ENCODE measurements around the gene SMPD3. TPM values are rescaled to one million over a fixed set of nuclear protein-coding genes. Genes with fewer than 3 reads are reported as not detected.

SMPD3 gene
- total and polyA plus RNA-seq, 7 donors: 0.49 to 29.7 (median 2.8) TPM

DNA sequence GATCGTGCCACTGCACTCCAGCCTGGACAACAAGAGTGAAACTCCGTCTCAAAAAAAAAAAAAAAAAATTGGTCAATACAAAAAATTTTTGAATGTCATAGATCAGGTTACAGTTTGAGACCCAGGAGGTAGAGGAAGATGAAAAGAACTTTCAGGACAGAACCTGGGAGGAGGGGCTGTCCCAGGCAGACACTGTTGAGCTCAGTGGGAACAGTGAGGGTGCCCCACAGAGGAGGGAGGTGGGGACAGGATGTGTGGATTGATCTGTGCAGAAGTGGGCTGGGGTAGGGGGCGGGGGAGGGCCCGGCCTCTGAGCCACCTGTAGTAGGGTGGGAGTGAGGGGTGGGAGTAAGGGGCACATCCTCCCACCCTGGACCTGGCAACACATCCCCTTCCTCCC, 79.1 kb downstream of the SMPD3 start:
- H3K4me1 ChIP-seq: no peaks in the 10 kb centered on the region
- no peak for TF ChIP-seq EP300 (IDR thresholded peaks at IDR 0.05)
- TF ChIP-seq POLR2AphosphoS5 (IDR thresholded peaks at IDR 0.05): no peak
- TF ChIP-seq, protein P1, sequence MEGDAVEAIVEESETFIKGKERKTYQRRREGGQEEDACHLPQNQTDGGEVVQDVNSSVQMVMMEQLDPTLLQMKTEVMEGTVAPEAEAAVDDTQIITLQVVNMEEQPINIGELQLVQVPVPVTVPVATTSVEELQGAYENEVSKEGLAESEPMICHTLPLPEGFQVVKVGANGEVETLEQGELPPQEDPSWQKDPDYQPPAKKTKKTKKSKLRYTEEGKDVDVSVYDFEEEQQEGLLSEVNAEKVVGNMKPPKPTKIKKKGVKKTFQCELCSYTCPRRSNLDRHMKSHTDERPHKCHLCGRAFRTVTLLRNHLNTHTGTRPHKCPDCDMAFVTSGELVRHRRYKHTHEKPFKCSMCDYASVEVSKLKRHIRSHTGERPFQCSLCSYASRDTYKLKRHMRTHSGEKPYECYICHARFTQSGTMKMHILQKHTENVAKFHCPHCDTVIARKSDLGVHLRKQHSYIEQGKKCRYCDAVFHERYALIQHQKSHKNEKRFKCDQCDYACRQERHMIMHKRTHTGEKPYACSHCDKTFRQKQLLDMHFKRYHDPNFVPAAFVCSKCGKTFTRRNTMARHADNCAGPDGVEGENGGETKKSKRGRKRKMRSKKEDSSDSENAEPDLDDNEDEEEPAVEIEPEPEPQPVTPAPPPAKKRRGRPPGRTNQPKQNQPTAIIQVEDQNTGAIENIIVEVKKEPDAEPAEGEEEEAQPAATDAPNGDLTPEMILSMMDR (IDR thresholded peaks at IDR 0.05): no peak
- no peak for TF ChIP-seq POLR2A (IDR thresholded peaks at IDR 0.05)
- WGBS, 2 donors: 65 to 87% methylated on average over 4 of the region's 4 CpGs
- H3K36me3 ChIP-seq: no peaks in the 10 kb centered on the region
- H3K27me3 ChIP-seq: peaks cover 4 to 43% (median 31%) of the 10 kb centered on the region in 3 donors
- no peak overlapping the region for H3K4me3 ChIP-seq
- no peaks in the 10 kb centered on the region for H3K9me3 ChIP-seq
- H3K27ac ChIP-seq: no peak overlapping the region
- intact Hi-C loops (cut with DNase I): no loop called here
- DNase-seq: no peak

DNA sequence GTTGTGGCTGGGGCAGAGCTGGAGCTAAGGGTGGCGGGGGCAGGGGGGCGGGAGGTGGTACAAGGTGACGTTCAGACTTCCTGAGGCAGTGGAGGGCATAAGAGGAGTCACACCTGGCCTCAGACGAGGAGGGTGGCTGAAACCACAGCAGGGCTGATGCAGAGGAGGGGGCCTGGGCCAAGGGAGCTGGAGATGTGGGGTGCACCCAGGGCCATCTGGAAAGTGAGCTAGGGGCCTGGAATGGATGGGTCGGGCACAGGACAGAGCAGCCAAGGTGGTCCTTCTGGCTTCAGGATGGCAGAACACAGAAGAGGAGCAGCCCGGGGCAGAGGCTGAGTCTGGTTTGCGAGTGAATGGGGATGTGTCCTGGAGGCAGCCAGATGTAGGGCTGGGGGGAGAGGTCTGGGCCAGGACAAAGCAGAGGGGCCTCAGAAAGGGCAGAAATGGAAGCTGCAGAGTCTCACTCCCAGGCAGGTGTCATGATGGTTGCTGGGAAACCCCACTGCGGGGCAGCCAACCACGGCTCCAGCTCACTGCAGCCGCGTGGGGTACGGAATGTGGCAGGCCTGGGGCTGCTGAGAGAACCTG, 79.9 kb downstream of the SMPD3 start:
- TF ChIP-seq, protein P1 (IDR thresholded peaks at IDR 0.05): no peak
- TF ChIP-seq POLR2AphosphoS5 (IDR thresholded peaks at IDR 0.05): no peak
- no peak for TF ChIP-seq POLR2A (IDR thresholded peaks at IDR 0.05)
- no peak for TF ChIP-seq EP300 (IDR thresholded peaks at IDR 0.05)
- no peak overlapping the region for H3K4me3 ChIP-seq
- intact Hi-C loops (cut with DNase I): no loop called here
- peaks cover 4 to 51% (median 31%) of the 10 kb centered on the region in 3 donors for H3K27me3 ChIP-seq
- no peaks in the 10 kb centered on the region for H3K9me3 ChIP-seq
- 66 to 85% methylated on average over 12 of the region's 12 CpGs for WGBS, 2 donors
- H3K27ac ChIP-seq: no peak overlapping the region
- DNase-seq: no peak
- H3K36me3 ChIP-seq: no peaks in the 10 kb centered on the region
- H3K4me1 ChIP-seq: no peaks in the 10 kb centered on the region

DNA sequence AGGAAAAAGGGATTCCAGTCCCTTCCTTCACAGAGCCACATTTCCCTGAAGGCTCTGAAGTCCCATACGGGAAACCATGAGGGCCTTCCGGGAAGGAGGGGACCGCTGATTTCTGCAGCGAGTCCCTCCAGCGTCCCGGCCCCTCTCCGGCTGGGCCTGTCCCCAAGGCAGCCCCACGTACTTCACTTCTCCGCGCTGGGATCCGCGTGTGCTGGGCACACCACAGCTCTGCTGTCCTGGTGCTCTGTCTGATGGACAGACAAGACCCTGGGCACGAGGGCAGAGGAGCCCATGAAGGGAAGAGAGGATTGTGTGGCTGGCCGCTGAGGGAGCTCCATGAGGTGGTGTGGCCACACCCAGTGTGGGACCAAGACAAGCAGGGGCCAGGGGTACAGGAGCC, 80.4 kb downstream of the SMPD3 start:
- intact Hi-C loops (cut with DNase I): no loop called here
- Histone ChIP-seq H3K27ac (no peak overlapping the region), H3K9me3 (no peaks in the 10 kb centered on the region), H3K27me3 (peaks cover 4 to 52% (median 31%) of the 10 kb centered on the region in 3 donors), H3K4me1 (peaks cover 0 to 2% (median 0%) of the 10 kb centered on the region in 4 donors), H3K36me3 (no peaks in the 10 kb centered on the region), H3K4me3 (no peak overlapping the region)
- WGBS, 2 donors: 92 to 93% methylated on average over 14 of the region's 14 CpGs
- no peak for DNase-seq
- TF ChIP-seq POLR2A (IDR thresholded peaks at IDR 0.05): no peak
- TF ChIP-seq, protein P1 (IDR thresholded peaks at IDR 0.05): no peak
- no peak for TF ChIP-seq POLR2AphosphoS5 (IDR thresholded peaks at IDR 0.05)
- no peak for TF ChIP-seq EP300 (IDR thresholded peaks at IDR 0.05)

DNA sequence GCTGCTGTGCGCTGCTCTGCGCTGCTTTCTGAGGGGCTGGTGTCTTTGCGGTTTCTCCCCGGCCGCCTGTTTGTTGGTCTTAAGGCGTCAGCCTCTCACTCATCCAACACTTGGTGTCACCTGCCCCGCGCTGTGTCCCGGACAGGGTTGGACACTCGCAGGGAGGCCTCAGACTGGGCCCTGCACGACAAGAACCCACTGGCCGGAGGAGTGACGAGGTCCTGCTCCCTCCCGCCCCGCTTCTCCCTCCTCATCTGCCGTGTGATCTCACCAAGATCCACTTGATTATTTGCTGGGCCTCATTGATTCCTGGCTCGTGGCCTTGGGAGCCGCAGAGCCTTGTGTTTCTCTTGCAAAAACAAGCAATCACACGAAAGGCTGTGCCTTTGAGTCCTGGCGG, 80.9 kb downstream of the SMPD3 start:
- 85 to 89% methylated on average over 20 of the region's 20 CpGs for WGBS, 2 donors
- intact Hi-C loops (cut with DNase I): no loop called here
- Histone ChIP-seq H3K27me3 (peaks cover 4 to 52% (median 31%) of the 10 kb centered on the region in 3 donors), H3K4me3 (no peak overlapping the region), H3K9me3 (no peaks in the 10 kb centered on the region), H3K27ac (no peak overlapping the region), H3K36me3 (no peaks in the 10 kb centered on the region), H3K4me1 (peaks cover 0 to 3% (median 0%) of the 10 kb centered on the region in 4 donors)
- TF ChIP-seq EP300 (IDR thresholded peaks at IDR 0.05) (no peak), POLR2AphosphoS5 (IDR thresholded peaks at IDR 0.05) (no peak), POLR2A (IDR thresholded peaks at IDR 0.05) (no peak)
- TF ChIP-seq, protein P1 (IDR thresholded peaks at IDR 0.05): no peak
- no peak for DNase-seq

DNA sequence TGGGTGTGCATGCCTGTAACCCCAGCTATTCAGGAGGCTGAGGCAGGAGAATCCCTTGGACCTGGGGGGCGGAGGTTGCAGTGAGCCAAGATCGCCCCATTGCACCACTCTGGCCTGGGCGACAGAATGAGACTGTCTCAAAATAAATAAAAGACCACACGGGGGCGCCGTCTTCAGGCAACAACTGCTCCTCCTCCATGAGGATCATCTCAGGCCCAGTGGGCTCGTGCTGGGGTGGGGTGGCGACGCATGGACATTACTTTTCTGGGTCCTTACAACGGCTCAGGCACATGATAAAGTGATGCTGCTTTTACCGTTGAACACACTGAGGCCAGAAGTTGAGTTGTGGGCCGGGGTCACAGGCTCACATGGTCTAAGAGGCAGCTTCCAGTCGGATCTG, 81.3 kb downstream of the SMPD3 start:
- peaks cover 0 to 7% (median 0%) of the 10 kb centered on the region in 4 donors for H3K4me1 ChIP-seq
- peaks cover 4 to 52% (median 31%) of the 10 kb centered on the region in 3 donors for H3K27me3 ChIP-seq
- H3K36me3 ChIP-seq: no peaks in the 10 kb centered on the region
- 40 to 50% methylated on average over 13 of the region's 13 CpGs for WGBS, 2 donors
- TF ChIP-seq, protein P1 (IDR thresholded peaks at IDR 0.05): no peak
- no peak for TF ChIP-seq EP300 (IDR thresholded peaks at IDR 0.05)
- no peak for TF ChIP-seq POLR2AphosphoS5 (IDR thresholded peaks at IDR 0.05)
- no peak for TF ChIP-seq POLR2A (IDR thresholded peaks at IDR 0.05)
- intact Hi-C loops (cut with DNase I): no loop called here
- H3K27ac ChIP-seq: no peak overlapping the region
- no peak for DNase-seq
- H3K4me3 ChIP-seq: no peak overlapping the region
- no peaks in the 10 kb centered on the region for H3K9me3 ChIP-seq

All from sigmoid colon (tissue), 7 donors.